HL-60 (cell line): ENCODE results near the gene PTGES2.
"Not testable (repeated sequence)": the region's sequence is repeated elsewhere in the genome, so short reads cannot be mapped to it uniquely, and the experiment has no call there.

ENCODE experiments used
- CTCF ChIP-seq: IDR thresholded peaks from one replicate; pipeline ENCODE4 v1.5.1; 2011; ENCODE audit warnings: low read length, control low read depth, inconsistent platforms; ENCODE audit not compliant: insufficient read depth
- GABPA ChIP-seq: IDR thresholded peaks from 2 replicates; pipeline ENCODE4 v1.6.1; 2012; ENCODE audit warnings: low read depth
- POLR2AphosphoS5 ChIP-seq: IDR thresholded peaks from 2 replicates; pipeline ENCODE4 v1.6.1; 2012; ENCODE audit warnings: low read depth

- not testable (repeated sequence) for TF ChIP-seq CTCF, POLR2AphosphoS5, GABPA
These were observed 3.1 kb upstream of the PTGES2 start for GRCh38 chr9:128130651-128131050.
